DMS114 treated with DMSO at 0.1 percent for 48 hours (cell line): ENCODE measurements around the gene HNRNPF.
"Not testable (repeated sequence)": the region's sequence is repeated elsewhere in the genome, so short reads cannot be mapped to it uniquely, and the experiment has no call there.

Experiments used
- DNase-seq: peaks from one replicate; lab custom pipeline; 2025; ENCODE audit not compliant: unreplicated experiment; lab: John Stamatoyannopoulos, UW

The HNRNPF gene, protein sequence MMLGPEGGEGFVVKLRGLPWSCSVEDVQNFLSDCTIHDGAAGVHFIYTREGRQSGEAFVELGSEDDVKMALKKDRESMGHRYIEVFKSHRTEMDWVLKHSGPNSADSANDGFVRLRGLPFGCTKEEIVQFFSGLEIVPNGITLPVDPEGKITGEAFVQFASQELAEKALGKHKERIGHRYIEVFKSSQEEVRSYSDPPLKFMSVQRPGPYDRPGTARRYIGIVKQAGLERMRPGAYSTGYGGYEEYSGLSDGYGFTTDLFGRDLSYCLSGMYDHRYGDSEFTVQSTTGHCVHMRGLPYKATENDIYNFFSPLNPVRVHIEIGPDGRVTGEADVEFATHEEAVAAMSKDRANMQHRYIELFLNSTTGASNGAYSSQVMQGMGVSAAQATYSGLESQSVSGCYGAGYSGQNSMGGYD

DNA sequence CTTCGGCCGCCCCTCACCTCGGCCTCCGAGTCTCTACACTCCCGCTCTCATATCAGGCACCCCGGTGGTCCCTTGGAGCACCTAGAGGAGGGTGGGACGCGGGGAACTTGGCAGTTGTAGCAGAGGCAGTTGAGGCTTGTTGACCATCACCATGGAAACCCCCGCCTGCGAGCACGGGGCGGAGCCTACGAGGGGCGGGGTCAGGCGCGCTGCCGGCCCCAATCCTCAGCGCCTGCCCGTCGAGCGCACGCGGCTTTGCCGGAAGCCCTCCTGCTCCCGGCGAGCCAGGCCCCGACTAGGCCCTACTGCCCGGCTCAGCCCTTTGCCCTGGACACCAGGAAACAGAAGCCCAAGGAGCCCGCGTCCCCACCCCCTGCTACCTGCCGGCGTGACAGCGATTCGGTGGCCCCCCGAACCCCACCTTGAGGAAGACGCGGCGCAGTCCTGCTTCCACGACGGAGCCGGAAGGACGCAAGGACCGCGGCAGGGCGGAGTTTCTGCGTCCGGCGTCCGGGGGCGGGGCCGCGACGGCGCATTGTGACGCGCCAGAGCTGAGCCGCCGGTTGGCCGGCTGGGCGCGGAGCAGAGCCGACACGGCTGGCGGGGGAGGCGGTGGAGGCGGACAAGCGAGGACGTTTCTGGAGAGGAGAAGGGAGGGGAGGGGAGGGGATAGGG, at the start of gene HNRNPF:
Gene HNRNPF, minus strand, starts transcription at position 477 of the 675 bp plus-strand sequence. CDS start 21,302 bp downstream, outside the sequence.
- DNase-seq, result peak; percentile 90

DNA sequence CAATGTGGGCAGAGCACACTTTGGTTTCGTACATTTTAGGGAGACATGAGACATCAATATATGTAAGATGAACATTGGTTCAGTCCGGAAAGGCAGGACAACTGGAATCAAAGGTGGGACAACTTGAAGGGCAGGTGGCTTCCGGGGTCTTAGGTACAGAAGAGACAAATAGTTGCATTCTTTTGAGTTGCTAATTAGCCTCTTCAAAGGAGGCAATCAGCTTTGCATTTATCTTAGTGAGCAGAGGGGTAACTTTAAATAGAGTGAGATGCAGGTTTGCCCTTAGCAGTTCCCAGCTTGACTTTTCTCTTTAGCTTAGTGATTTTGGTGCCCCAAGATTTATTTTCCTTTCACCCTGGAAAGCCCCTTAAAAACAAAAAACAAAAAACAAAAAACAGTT, 49.2 kb upstream of the HNRNPF start:
- DNase-seq, result no peak

DNA sequence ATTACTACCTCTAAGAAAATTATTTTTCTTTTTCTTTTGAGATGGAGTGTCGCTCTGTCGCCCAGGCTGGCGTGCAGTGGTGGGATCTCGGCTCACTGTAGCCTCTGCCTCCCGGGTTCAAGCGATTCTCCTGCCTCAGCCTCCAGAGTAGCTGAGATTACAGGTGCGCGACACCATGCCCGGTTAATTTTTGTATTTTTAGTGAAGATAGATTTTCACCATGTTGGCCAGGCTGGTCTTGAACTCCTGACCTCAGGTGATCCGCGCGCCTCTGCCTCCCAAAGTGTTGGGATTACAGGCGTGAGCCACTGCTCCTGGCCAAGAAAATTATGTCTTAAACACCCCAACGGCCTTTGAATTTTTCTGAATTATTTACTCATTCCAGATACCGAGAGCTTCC, 47.6 kb upstream of the HNRNPF start:
- DNase-seq, result not testable (repeated sequence)

DNA sequence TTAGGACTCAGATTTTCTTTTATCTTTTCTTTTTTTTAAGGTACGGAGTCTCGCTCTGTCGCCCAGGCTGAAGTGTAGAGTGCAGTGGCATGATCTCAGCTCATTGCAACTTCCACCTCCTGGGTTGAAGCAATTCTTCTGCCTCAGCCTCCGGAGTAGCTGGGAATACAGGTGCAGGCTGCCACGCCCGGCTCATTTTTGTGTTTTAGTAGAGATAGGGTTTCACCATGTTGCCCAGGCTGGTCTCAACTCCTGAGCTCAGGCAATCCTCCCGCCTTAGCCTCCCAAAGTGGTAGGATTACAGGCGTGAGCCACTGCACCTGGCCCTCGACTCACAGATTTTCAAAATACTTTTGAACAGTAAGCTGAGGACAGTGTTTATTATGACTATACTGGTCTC, 45.0 kb upstream of the HNRNPF start:
- DNase-seq, result not testable (repeated sequence)

DNA sequence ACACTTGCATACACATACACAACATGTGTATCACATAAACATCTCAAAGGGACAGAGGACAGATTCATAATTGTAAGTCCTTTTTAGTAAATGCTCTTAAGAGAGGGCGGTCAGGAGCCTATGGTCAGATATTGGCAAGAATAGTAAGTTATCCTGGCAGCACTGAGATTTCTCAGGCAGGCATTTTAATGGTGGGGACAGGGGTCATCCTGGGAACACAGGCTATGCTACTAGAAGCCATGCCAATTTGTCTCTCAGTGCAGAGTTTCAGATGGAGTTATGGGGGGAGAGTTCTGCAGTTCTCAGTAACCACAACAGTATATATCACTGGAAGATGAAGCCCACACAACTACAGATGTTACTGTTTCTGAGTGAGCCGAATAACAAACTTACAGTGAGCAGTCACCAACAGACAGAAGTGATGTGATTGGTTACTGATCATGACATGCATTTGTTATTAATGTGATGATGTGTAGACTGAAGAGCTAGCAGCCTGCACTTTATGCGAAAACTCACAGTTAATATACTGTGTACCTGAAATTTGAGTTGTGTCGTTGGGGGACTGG, 44.4 kb upstream of the HNRNPF start:
- no peak for DNase-seq

DNA sequence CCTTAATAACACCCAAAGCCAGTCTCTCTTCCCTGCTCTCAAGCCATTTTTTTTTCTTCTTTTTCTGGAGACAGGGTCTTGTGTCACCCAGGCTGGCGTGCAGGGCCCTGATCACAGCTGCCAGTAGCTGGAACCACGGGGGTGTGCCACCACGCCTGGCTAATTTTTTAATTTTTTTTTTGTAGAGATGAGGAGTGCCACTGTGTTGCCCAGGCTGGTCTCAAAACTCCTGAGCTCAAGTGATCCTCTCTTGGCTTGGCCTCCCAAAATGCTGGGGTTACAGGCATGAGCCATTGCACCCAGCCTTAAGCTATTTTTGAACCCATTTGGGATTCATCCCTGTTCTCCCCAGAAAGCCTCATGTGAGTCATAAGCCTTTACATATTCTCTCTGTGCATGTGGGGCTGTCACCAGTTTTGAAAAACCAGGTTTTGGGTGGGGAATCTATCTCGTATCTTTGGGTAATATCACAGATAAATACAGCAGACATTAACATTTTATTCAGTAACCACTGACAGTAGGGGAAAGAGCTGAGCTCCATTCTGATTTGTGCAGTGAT, 43.4 kb upstream of the HNRNPF start:
- DNase-seq, result no peak

DNA sequence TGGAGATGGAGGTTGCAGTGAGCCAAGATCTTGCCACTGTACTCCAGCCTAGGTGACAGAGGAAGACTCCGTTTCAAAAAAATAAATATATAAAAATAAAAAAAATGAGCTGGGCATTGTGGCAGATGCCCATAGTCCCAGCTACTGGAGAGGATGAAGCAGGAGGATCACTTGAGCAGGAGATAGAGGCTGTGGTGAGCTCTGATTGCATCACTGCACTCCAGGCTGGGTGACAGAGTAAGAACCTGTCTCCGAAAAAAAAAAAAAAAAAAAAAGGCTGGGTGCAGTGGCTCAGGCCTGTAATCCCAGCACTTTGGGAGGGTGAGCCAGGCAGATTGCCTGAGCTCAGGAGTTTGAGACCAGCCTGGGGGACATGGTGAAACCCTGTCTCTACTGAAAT, 39.8 kb upstream of the HNRNPF start:
- DNase-seq, result no peak

DNA sequence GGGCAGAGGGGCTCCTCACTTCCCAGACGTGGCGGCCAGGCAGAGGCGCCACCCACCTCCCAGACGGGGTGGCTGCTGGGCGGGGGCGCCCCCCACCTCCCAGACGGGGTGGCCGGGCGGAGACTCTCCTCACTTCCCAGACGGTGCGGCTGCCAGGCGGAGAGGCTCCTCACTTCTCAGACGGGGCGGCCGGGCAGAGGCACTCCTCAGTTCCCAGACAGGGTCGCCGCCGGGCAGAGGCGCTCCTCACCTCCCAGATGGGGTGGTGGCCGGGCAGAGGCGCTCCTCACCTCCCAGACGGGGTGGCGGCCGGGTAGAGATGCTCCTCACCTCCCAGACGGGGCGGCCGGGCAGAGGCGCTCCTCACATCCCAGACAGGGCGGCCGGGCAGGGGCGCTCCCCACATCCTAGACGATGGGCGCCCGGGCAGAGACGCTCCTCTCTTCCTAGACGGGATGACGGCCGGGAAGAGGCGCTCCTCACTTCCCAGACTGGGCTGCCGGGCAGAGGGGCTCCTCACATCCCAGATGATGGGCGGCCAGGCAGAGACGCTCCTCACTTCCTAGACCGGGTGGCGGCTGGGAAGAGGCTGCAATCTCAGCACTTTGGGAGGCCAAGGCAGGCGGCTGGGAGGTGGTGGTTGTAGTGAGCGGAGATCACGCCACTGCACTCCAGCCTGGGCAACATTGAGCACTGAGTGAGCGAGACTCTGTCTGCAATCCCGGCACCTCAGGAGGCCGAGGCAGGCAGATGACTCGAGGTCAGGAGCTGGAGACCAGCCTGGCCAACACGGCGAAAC, 37.4 kb upstream of the HNRNPF start:
- DNase-seq, result not testable (repeated sequence)

DNA sequence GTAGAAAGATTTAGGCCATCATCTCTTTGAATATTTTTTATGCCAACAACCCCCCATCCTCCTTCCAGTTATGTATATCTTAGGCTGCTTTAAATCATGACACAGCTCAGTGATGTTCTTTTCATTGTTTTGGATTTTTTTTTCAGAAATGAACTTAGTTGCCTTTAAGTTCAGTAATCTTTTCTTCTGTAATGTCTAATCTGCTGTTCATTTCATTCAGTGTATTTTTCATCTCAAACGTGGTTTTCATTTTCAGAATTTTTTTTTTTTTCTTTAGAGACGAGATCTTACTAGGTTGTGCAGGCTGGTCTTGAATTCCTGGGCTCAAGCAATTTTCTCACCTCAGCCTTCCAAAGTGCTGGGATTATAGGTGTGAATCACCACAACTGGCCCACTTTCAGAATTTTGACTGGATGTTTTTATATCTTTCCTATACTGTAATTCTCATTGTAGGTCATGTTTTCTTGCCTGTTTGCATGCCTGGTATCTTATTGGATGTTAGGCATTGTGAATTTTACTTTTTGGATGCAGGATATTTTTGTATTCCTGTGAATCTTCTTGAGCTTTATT, 36.0 kb upstream of the HNRNPF start:
- no peak for DNase-seq

DNA sequence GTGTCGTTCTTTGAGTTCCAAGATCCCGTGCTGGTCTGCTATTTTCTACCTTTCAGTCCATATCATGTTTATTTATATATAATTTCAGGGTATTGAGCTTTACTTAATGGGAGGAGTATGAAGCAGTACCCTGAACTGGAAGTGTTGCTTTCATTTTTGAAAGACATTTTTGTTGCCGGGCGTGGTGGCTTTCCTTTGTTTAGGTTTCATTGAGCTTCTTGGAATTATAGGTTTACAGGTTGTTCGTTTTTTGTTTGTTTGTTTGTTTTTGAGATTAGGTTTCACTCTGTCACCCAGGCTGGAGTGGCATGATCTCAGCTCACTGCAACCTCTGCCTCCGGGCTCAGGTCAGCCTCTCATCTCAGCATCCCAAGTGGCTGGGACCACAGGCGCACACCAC, 35.3 kb upstream of the HNRNPF start:
- no peak for DNase-seq

DNA sequence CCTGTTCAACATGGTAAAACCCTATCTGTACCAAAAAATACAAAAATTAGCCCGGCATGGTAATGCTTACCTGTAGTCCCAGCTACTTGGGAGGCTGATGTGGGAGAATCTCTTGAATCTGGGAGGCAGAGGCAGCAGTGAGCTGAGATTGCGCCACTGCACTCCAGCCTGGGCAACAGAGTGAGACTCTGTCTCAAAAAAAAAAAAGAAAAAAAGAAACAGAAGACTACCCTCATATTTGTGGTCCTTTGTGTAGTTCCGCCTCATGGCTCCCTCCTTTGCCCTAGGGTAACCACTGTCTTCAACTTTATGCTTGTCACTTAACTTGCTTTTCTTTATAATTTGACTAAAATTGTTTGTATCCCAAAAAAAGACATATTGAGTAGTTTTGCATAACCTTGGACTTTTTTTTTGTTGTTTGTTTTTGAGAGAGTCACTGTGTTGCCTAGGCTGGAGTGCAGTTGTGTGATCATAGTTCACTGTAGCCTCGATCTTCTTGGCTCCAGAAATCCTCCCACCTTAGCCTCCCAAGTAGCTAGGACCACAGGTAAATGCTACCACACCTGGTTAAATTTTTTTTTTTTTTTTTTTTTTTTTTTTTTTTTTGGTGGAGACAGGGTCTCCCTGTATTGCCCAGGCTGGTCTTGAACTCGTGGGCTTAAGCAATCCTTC, 31.6 kb upstream of the HNRNPF start:
- no peak for DNase-seq

DNA sequence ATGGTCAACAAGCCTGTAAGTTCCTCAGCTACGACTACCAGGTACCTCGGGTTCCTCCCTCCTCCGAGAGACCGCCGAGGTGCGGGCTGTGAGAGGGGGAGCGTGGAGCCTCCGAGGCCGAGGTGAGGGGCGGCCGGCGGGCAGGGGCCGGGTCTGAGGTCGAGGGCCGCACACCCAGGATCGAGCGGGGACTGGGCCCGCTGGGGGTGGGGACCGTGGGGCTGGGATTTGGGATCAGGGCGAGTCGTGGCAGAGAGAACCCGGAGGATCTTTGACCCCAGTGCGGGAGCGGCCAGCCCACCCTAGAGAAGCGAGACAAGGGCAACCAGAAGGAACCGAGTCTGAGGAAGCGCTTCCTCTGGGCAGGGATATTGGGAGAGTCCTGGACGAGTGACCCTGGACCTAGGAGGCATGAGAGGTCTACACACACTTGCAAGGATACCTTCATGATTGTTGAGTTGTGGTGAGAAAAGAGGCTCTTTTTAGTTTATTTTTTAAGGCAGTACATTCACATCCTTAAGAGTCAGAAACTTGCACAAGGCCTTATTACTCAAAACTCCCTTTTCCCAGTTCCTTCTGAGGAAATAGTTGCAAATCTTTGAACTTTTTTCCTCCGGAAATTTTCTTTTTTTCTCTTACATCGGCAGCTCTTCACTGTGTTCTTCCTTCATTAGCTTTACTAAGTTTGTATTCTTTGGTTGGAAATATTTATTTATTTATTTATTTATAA, 28.3 kb upstream of the HNRNPF start:
- DNase-seq, result no peak

DNA sequence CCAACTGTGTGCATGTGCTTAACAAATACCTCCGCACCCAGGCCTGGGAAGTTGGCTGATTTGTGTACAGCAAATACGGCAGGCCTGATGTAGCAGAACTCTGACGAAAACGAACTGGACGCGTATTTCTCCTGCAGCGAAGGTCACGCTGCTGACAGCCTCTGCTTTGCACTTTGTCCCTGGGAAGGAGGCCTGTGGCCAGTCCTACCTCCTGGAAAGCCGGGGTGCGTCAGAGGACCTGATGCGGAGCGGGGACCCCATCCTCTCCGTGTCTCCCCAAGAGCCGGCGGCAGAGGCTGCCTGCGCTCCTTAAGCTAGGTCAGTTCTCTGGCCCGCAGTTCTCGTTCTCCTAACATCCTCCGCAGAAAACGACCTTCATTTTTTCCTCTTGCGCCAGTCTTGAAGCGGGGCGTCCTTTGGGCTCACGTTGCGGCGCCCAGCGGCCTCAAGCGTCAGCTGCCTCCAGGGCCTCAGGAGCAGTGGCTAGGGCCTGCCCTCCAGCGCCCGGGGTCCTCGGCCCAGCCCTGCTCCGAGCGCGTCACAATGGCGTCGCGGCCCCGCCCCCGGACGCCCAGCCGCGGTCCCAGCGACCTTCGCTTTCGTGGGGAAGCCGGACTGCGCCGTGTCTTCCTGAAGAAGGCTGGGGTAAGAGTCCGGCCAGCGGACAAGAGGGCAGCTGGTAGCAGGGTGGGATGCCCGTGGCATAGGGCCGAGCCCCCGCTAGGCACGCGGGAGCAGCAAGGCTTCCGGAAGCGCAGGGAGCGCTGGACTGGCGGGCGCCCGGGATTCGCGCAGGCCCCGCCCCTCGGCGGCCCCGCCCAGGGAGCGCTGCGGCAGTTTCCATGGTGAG, 27.5 kb upstream of the HNRNPF start, which contains the start of gene ZNF487:
Gene ZNF487, plus strand, starts transcription at position 821 of the 850 bp plus-strand sequence. CDS start 38,703 bp downstream, outside the sequence.
- DNase-seq, result peak; percentile 77

DNA sequence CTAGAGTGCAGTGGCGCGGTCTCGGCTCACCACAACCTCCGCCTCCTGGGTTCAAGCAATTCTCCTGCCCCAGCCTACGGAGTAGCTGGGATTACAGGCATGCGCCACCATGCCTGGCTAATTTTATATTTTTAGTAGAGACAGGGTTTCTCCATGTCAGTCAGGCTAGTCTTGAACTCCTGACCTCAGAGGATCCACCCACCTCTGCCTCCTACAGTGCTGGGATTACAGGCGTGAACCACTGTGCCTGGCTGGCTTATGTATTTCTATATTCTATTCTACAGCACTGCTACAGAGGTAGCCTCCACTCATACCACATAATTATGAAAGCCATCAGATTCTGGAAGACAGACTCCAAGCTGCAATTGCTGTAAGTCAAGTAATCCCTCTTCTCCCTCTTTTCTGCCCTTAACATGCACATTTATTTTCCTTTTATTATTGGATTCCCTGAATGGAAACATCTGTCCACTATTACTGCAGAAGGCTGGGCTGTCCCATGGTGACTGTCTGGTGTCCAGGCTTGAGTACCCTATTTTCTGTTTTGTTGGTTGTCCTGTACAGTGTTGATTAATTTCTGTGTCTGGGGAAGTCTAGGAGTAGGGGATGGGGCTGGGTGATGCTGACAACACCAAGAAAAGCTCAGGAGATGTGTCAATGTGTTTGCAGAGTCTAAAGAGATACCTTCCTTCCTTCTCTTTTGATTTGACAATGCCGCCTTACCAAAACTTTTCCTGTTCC, 22.1 kb upstream of the HNRNPF start:
- DNase-seq, result no peak

DNA sequence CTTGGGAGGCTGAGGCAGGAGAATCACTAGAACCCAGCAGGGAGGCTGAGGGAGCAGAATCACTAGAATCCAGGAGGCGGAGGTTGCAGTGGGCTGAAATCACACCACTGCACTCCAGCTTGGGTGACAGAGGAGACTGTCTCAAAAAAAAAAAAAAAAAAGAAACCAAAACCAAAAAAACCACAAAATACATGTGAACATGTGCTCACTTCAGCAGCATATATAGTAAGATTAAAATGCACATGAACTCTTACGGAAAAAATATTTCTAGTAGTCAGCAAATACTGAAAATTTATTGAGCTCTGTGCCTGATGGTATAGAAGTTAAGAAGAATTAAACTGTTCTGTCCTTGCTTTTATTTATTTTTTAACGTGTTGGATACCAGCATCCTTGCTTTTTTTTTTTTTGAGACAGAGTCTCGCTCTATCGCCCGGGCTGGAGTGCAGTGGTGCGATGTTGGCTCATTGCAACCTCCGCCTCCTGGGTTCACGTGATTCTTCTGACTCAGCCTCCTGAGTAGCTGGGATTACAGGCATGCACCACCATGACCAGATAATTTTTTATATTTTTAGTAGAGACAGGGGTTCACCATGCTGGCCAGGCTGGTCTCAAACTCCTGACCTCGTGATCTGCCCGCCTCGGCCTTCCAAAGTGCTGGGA, 18.3 kb upstream of the HNRNPF start:
- DNase-seq, result no peak

DNA sequence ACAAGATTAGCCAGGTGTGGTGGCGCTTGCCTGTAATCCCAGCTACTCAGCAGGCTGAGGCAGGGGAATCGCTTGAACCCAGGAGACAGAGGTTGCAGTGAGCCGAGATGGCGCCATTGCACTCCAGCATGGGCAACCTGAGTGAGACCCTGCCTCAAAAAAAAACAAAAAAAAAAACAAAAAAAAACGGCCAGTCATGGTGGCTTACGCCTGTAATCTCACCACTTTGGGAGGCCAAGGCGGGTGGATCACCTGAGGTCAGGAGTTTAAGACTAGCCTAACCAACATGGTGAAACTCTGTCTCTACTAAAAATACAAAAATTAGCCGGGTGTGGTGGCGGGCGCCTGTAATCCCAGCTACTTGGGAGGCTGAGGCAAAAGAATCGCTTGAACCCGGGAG, 17.5 kb upstream of the HNRNPF start:
- not testable (repeated sequence) for DNase-seq

DNA sequence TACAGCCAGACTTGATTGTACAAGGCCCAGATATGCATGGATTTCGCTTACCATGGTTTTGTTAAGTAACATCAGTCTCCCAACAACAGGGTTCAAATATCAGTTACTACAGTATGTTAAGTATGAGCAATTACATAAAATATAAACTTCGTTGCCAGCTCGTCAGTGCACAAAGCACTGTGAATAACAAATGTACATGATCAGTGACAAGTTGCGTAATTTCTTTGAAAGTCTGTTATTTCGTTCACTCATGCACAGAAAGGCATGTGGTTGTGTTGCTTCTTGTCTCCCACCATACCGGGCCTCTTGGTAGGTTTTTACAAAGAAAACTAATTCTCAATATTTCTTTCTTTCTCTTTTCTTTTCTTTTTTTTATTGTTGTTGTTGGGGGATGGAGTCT, 15.4 kb upstream of the HNRNPF start:
- DNase-seq, result no peak
